ENCODE results near the gene USP6NL. TPM values are rescaled to one million over a fixed set of nuclear protein-coding genes. Genes with fewer than 3 reads are reported as not detected.

Gene USP6NL
- polyA plus RNA-seq, 2 donors = 26.8 to 28.3 TPM

DNA sequence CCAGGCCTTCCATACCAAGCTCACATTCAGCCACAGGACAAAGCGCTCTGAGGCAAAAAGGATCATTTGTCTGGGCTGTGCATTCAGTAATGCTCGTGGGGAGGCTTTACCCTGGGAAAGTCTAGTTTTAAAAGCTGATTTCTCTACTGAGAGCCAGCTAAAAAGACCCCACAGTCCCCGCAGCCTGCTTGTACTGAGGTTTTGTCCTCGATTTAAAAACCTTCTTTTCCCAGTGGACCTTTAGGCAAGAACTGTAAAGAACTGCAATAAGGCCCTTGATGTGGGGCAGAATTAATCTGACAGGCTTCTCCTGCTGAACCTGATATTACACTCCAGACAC lies 180.3 kb downstream of the USP6NL start:
- Histone ChIP-seq H3K27ac (ENCODE audit: low read depth in 2 of 2, low read length in 1 of 2) (no peak overlapping the region), H3K4me3 (ENCODE audit: low read depth in 1 of 2, low read length in 2 of 2) (no peak overlapping the region), H3K27me3 (ENCODE audit: control insufficient read depth in 1 of 2, insufficient read depth in 2 of 2, low read length in 2 of 2) (no peaks in the 10 kb centered on the region), H3K4me1 (ENCODE audit: control insufficient read depth in 2 of 2, insufficient read depth in 2 of 2, low read length in 1 of 2) (no peaks in the 10 kb centered on the region), H3K36me3 (ENCODE audit: control insufficient read depth in 2 of 2, insufficient read depth in 2 of 2, low read length in 1 of 2) (no peaks in the 10 kb centered on the region), H3K9me3 (ENCODE audit: control insufficient read depth in 2 of 2, insufficient read depth in 1 of 2, low read depth in 1 of 2, low read length in 1 of 2) (peaks cover 10 to 17% of the 10 kb centered on the region in 2 donors)
- 66 to 83% methylated on average over 4 of the region's 4 CpGs for WGBS, 2 donors

DNA sequence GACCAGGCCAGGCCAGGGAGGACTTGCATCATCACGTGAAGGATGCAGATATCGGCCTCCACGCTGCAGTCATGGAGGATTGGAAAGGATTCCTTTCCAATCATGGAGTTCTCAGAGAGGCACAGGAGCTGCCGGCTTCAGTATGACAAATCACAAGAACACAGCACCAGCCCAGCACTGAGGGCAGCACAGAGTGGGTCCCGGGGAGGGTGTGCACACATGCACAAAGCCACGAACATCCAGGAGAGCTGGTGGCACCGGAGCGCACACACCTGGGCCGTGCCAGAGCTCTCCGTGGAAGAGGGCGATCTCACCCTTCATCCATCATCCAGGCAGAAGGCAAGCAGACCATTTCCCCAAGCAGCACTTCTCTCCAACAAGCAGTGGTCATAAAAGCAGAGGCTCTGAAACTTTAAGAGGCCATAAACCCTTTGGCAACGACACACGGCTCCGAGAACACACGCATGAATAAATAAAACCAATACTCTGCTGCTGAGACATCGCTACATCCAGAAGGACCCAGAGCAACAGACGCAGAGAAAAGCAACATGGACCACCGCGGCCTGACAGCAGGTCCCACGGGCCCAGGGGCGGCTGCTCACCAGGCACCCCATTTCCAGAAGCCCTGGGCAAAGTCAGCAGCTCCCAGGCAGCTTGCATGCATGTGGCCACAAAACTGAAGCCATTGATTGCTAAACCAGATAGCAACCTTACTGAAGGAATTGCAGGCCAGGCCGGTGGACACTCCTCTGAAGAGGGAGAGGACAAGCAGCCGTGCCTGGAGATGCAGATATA lies 180.8 kb downstream of the USP6NL start:
- Histone ChIP-seq H3K36me3 (ENCODE audit: control insufficient read depth in 2 of 2, insufficient read depth in 2 of 2, low read length in 1 of 2) (no peaks in the 10 kb centered on the region), H3K27me3 (ENCODE audit: control insufficient read depth in 1 of 2, insufficient read depth in 2 of 2, low read length in 2 of 2) (no peaks in the 10 kb centered on the region), H3K27ac (ENCODE audit: low read depth in 2 of 2, low read length in 1 of 2) (no peak overlapping the region), H3K9me3 (ENCODE audit: control insufficient read depth in 2 of 2, insufficient read depth in 1 of 2, low read depth in 1 of 2, low read length in 1 of 2) (peaks cover 10 to 17% of the 10 kb centered on the region in 2 donors), H3K4me3 (ENCODE audit: low read depth in 1 of 2, low read length in 2 of 2) (no peak overlapping the region), H3K4me1 (ENCODE audit: control insufficient read depth in 2 of 2, insufficient read depth in 2 of 2, low read length in 1 of 2) (no peaks in the 10 kb centered on the region)
- 86 to 88% methylated on average over 23 of the region's 23 CpGs for WGBS, 2 donors

DNA sequence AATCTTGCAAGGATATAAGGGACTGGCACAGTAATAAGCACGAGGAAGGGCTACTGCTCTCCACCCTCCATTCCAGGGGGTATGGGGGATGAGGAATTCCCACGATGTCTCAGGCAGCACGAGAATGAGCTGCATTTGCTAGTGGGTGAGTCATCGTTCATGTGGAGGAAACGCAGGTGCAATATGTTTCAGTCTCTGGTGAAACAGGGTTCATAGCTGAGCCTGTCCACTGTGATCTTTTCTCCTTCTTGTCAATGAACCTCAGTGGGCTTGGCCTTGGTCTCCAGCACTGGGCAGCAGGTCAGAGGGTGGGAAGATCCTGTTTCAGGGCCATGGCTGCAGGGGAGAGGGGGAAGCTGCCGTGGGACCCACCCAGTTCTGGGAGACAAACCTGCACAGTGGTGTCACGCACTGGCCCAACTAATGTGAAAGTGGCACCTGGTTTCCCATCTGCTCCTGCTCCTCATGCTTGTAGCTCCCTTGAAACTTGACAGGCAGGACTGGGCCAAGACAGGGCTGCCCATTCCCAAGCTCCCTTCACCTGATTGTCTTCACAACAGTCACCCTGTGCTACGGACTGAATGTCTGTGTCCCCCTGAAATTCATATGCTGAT lies 181.9 kb downstream of the USP6NL start:
- Histone ChIP-seq H3K27me3 (ENCODE audit: control insufficient read depth in 1 of 2, insufficient read depth in 2 of 2, low read length in 2 of 2) (no peaks in the 10 kb centered on the region), H3K9me3 (ENCODE audit: control insufficient read depth in 2 of 2, insufficient read depth in 1 of 2, low read depth in 1 of 2, low read length in 1 of 2) (peaks cover 10 to 17% of the 10 kb centered on the region in 2 donors), H3K36me3 (ENCODE audit: control insufficient read depth in 2 of 2, insufficient read depth in 2 of 2, low read length in 1 of 2) (no peaks in the 10 kb centered on the region), H3K4me3 (ENCODE audit: low read depth in 1 of 2, low read length in 2 of 2) (no peak overlapping the region), H3K27ac (ENCODE audit: low read depth in 2 of 2, low read length in 1 of 2) (no peak overlapping the region), H3K4me1 (ENCODE audit: control insufficient read depth in 2 of 2, insufficient read depth in 2 of 2, low read length in 1 of 2) (no peaks in the 10 kb centered on the region)
- 85 to 87% methylated on average over 8 of the region's 8 CpGs for WGBS, 2 donors

DNA sequence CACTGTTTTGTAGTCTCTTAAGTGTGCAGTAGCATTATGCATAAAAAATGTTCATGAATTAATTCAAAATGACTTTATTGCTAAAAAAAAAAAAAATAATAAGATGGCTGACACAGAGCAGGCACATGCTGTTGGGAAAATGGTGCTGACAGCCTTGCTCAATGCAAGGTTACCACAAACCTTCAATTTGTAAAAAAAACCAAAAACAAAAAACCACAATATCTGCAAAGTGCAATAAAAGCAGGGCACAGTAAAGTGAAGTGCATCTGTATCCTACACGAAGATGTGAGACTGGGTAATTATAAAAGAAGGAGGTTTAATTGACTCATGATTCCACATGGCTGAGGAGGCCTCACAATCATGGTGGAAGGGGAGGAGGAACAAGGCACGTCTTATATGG lies 185.8 kb downstream of the USP6NL start:
- no peaks in the 10 kb centered on the region for H3K36me3 ChIP-seq (ENCODE audit: control insufficient read depth in 2 of 2, insufficient read depth in 2 of 2, low read length in 1 of 2)
- H3K27me3 ChIP-seq (ENCODE audit: control insufficient read depth in 1 of 2, insufficient read depth in 2 of 2, low read length in 2 of 2) = no peaks in the 10 kb centered on the region
- no peaks in the 10 kb centered on the region for H3K4me1 ChIP-seq (ENCODE audit: control insufficient read depth in 2 of 2, insufficient read depth in 2 of 2, low read length in 1 of 2)
- H3K27ac ChIP-seq (ENCODE audit: low read depth in 2 of 2, low read length in 1 of 2) = no peak overlapping the region
- peaks cover 10 to 13% of the 10 kb centered on the region in 2 donors for H3K9me3 ChIP-seq (ENCODE audit: control insufficient read depth in 2 of 2, insufficient read depth in 1 of 2, low read depth in 1 of 2, low read length in 1 of 2)
- WGBS, 2 donors = 68 to 69% methylated on average over 2 of the region's 2 CpGs
- no peak overlapping the region for H3K4me3 ChIP-seq (ENCODE audit: low read depth in 1 of 2, low read length in 2 of 2)

DNA sequence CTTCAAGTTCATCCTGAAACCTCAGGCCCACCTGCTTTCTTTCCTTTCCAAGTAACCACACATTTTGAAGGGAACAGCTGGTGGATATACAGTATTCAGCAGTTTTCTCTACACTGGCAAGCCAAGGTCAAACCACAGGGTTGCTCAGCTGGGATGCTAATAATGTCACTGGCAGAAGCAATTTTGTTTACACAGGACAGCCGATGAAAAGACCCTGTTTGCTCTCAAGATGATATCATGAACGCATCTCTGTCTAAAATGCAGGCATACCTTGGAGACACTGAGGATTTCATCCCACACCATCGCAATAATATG lies 186.2 kb downstream of the USP6NL start:
- no peaks in the 10 kb centered on the region for H3K27me3 ChIP-seq (ENCODE audit: control insufficient read depth in 1 of 2, insufficient read depth in 2 of 2, low read length in 2 of 2)
- no peaks in the 10 kb centered on the region for H3K36me3 ChIP-seq (ENCODE audit: control insufficient read depth in 2 of 2, insufficient read depth in 2 of 2, low read length in 1 of 2)
- H3K4me3 ChIP-seq (ENCODE audit: low read depth in 1 of 2, low read length in 2 of 2) = no peak overlapping the region
- WGBS, 2 donors = 85 to 89% methylated on average over 3 of the region's 3 CpGs
- H3K9me3 ChIP-seq (ENCODE audit: control insufficient read depth in 2 of 2, insufficient read depth in 1 of 2, low read depth in 1 of 2, low read length in 1 of 2) = peaks cover 10 to 12% of the 10 kb centered on the region in 2 donors
- H3K27ac ChIP-seq (ENCODE audit: low read depth in 2 of 2, low read length in 1 of 2) = no peak overlapping the region
- no peaks in the 10 kb centered on the region for H3K4me1 ChIP-seq (ENCODE audit: control insufficient read depth in 2 of 2, insufficient read depth in 2 of 2, low read length in 1 of 2)

DNA sequence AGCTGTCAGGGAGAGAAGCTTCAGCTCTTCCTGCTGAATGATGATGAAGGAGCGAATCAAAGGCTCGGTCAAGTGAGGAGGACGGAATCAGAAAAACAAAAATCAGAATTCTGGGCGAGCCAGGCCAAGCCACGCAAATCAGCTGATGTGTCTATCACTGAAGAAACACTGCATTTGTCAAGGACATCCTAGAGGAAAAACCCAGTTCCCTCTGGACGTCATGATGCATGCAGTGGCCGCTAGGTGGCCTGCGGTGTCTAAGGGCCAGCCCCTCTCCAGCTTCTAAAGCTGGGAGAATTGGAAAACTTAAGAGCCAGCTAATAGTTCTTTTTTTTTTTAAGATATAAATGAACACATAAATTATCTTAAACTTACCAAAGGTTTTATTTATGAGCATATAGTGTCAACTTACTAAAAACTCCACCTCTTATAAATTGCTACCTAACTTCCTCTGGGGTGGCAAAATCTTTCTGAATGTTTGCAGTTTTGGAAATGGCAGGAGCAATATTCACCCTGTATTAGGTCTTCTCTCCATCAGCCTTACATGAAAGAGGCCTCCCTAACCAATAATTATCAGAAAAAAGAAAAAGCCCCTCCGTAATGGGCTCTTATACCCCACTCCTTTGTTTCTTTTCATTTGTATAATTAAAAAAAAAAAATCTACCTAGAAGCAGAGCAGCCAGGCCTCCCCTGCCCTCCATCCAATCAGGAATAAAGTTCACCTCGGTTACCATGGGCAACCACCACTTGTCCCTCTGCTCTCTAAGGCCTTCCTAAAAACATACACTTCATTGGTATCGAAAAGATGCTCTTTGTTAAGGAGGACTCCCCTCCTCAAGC lies 186.8 kb downstream of the USP6NL start:
- 42 to 45% methylated on average over 11 of the region's 11 CpGs for WGBS, 2 donors
- Histone ChIP-seq H3K9me3 (ENCODE audit: control insufficient read depth in 2 of 2, insufficient read depth in 1 of 2, low read depth in 1 of 2, low read length in 1 of 2) (peaks cover 6 to 7% of the 10 kb centered on the region in 2 donors), H3K36me3 (ENCODE audit: control insufficient read depth in 2 of 2, insufficient read depth in 2 of 2, low read length in 1 of 2) (no peaks in the 10 kb centered on the region), H3K4me3 (ENCODE audit: low read depth in 1 of 2, low read length in 2 of 2) (no peak overlapping the region), H3K27ac (ENCODE audit: low read depth in 2 of 2, low read length in 1 of 2) (no peak overlapping the region), H3K4me1 (ENCODE audit: control insufficient read depth in 2 of 2, insufficient read depth in 2 of 2, low read length in 1 of 2) (no peaks in the 10 kb centered on the region), H3K27me3 (ENCODE audit: control insufficient read depth in 1 of 2, insufficient read depth in 2 of 2, low read length in 2 of 2) (no peaks in the 10 kb centered on the region)

DNA sequence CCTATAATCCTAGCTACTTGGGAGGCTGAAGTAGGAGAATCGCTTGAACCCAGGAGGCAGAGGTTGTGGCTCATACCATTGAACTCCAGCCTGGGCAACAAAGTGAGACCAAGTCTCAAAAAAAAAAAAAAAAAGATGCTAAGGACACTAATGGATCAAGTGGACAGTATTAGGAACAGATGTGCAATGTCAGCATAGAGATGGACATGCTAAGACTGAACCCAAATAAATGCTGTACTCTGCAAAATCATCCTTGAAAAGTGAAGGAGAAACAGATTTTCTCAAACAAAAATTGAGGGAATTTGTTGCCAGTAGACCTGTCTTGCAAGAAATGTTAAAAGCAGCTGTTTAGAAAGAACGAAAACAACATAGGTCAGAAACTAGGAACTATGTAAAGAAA lies 194.5 kb downstream of the USP6NL start:
- H3K27ac ChIP-seq (ENCODE audit: low read depth in 2 of 2, low read length in 1 of 2) = no peak overlapping the region
- H3K27me3 ChIP-seq (ENCODE audit: control insufficient read depth in 1 of 2, insufficient read depth in 2 of 2, low read length in 2 of 2) = no peaks in the 10 kb centered on the region
- no peak overlapping the region for H3K4me3 ChIP-seq (ENCODE audit: low read depth in 1 of 2, low read length in 2 of 2)
- WGBS, 2 donors = 67 to 87% methylated on average over 2 of the region's 2 CpGs
- no peaks in the 10 kb centered on the region for H3K36me3 ChIP-seq (ENCODE audit: control insufficient read depth in 2 of 2, insufficient read depth in 2 of 2, low read length in 1 of 2)
- no peaks in the 10 kb centered on the region for H3K4me1 ChIP-seq (ENCODE audit: control insufficient read depth in 2 of 2, insufficient read depth in 2 of 2, low read length in 1 of 2)
- peaks cover 0 to 2% of the 10 kb centered on the region in 2 donors for H3K9me3 ChIP-seq (ENCODE audit: control insufficient read depth in 2 of 2, insufficient read depth in 1 of 2, low read depth in 1 of 2, low read length in 1 of 2)

DNA sequence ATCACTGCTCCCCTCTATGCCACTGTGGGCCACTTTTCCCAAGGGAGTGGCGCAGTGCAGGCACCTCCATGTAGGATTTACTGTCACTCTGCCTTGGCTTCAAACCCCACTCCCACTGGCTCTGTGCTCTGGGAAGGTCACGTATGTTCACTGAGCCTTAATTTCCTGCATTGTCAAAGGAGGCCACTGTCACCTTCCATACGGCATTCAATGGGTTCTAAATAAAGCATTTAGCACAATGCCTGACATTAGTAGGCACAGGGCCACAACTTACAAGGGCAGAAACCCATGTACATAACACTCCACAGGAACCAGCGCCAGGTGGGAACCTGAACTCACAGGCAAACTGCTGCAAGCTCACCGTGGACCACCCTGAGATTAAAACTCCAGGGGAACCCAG lies 196.4 kb downstream of the USP6NL start:
- WGBS, 2 donors = 73 to 77% methylated on average over 5 of the region's 5 CpGs
- Histone ChIP-seq H3K4me3 (ENCODE audit: low read depth in 1 of 2, low read length in 2 of 2) (no peak overlapping the region), H3K27me3 (ENCODE audit: control insufficient read depth in 1 of 2, insufficient read depth in 2 of 2, low read length in 2 of 2) (no peaks in the 10 kb centered on the region), H3K27ac (ENCODE audit: low read depth in 2 of 2, low read length in 1 of 2) (no peak overlapping the region), H3K4me1 (ENCODE audit: control insufficient read depth in 2 of 2, insufficient read depth in 2 of 2, low read length in 1 of 2) (no peaks in the 10 kb centered on the region), H3K36me3 (ENCODE audit: control insufficient read depth in 2 of 2, insufficient read depth in 2 of 2, low read length in 1 of 2) (no peaks in the 10 kb centered on the region), H3K9me3 (ENCODE audit: control insufficient read depth in 2 of 2, insufficient read depth in 1 of 2, low read depth in 1 of 2, low read length in 1 of 2) (peaks cover 0 to 3% of the 10 kb centered on the region in 2 donors)

DNA sequence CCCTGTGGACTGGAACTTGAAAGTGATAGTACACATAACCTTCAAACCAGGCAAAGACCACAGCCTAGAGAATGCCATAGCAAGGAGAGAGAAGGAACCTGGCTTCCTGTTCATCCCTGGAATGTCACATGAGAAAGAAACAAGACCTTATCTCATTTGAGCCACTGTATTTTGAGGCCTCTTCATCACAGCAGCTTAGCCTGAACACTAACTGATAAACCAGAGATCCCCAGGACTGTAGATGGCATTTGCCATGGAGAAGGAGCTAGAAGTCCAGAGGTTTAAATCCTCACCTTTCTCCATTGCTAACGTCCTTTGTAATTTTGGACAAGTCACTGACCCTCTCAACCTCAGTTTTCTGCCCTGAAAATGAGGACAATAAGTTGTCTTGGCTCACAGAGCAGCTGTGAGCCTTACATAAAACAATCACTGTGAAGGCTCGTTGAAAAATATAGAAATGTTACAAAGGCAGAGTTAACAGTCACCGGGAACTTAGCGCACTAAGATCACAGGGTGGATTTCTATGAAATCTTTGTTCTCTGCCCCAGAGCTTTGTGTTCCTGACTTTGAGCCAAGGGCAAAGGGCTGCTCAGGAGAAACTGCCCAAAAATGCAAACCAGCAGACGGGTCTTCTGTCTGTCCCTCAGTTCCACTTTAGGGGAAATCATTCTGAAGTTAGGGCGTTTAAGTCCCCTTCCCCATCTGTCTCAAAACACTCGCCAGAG lies 197.0 kb downstream of the USP6NL start:
- WGBS, 2 donors = 51 to 54% methylated on average over 7 of the region's 7 CpGs
- Histone ChIP-seq H3K4me3 (ENCODE audit: low read depth in 1 of 2, low read length in 2 of 2) (no peak overlapping the region), H3K27me3 (ENCODE audit: control insufficient read depth in 1 of 2, insufficient read depth in 2 of 2, low read length in 2 of 2) (no peaks in the 10 kb centered on the region), H3K36me3 (ENCODE audit: control insufficient read depth in 2 of 2, insufficient read depth in 2 of 2, low read length in 1 of 2) (no peaks in the 10 kb centered on the region), H3K4me1 (ENCODE audit: control insufficient read depth in 2 of 2, insufficient read depth in 2 of 2, low read length in 1 of 2) (no peaks in the 10 kb centered on the region), H3K27ac (ENCODE audit: low read depth in 2 of 2, low read length in 1 of 2) (no peak overlapping the region), H3K9me3 (ENCODE audit: control insufficient read depth in 2 of 2, insufficient read depth in 1 of 2, low read depth in 1 of 2, low read length in 1 of 2) (peaks cover 0 to 3% of the 10 kb centered on the region in 2 donors)
